SHP77 treated with DMSO at 0.1 percent for 48 hours (cell line): ENCODE measurements around the gene TBC1D3I.
"Not testable (repeated sequence)": the region's sequence is repeated elsewhere in the genome, so short reads cannot be mapped to it uniquely, and the experiment has no call there.

Experiments
- DNase-seq: peaks from one replicate; lab custom pipeline; 2025; lab: John Stamatoyannopoulos, UW

Gene TBC1D3I

DNA sequence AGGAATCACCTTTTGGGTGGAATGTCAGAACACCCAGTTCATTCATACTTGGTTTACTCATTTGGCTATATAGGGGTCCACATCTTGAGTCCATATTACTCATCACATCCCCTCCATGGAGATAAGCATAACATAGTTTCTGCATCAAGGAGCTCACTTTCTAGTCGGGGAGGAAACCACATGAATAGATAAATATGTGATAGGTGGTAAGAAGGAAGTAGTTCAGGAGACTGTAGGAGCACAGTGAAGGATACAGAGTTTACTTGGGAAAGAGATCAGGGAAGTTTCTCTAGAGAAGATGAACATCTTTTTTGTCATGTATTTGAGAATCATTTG lies 57.9 kb downstream of the TBC1D3I start:
- DNase-seq: not testable (repeated sequence)

DNA sequence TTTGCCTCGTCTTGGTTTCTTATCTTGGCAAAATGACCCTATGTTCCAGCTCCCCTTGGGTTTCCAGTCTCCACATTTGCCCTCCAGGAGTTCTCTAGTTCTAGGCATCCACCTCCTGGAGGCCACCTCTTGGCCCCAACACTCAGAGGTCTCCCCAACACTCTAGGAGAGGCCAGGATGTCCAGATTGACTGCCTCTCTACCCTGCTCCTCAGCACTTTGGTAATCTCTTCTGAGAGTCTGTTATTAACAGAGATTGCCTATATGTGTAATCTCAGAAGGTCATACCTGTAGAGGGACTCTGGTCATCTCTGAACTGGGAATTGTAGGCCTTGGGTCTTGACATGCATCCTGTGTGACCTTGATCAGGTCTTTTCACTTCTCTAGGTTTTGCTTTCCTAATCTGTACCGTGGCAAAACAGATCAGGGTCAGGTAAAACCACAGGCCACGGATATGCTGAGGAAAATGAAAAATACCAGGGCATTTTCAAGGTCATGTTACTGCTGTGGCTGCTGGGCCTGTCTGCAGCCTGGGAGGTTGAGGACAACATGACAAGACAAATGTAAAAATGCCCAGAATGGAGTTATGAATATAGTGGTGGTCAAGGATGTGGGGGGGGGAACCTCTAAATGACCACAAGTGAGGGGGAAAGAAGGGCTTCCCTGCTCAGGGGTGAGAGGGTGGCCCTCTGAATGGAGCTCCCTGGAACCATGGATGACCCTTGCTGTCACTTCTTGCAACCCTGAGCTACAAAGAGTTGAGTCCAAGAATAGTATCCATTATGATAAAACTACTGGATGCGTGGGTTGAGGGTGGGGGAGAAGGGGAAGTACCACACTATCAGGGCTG lies 58.5 kb downstream of the TBC1D3I start:
- no peak for DNase-seq

- DNase-seq: no peak
These were observed 59.5 kb downstream of the TBC1D3I start for GRCh38 chr17:36204724-36205500.
